ENCODE measurements around the gene FBXL14. TPM values are rescaled to one million over a fixed set of nuclear protein-coding genes. Genes with fewer than 3 reads are reported as not detected.

Gene FBXL14
- polyA plus RNA-seq, 1 of the 3 experiments (the other 2 are of a cell fraction): 11.3 TPM

DNA sequence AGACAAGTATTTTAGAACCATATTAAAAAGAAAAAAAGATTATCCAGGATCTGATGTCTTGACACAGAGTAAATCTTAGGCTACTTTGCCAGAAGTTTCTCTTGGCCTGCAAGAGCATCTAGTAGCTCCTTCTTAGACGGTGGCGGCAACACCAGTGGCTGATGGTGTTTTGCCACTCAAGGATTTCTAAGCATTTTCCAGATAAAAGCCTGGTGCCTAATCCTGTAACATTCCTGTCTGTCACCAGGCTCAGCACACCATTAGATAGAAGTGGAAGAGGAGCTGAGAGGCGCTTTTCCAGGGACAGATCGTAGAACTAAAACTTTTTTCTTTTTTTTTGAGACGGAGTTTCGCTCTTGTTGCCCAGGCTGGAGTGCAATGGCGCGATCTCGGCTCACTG lies 48.7 kb upstream of the FBXL14 start:
- DNase-seq: no peak
- CTCF ChIA-PET: interaction anchor here (1.5 to 20.8 kb wide), 7 partner anchors 8 to 525 kb away, joined by 3 to 605 read pairs (median 21); no protein-coding TSS in a partner anchor
- Histone ChIP-seq H3K4me2 (no peak overlapping the region), H3K4me3 (ENCODE audit: low read depth in 2 of 2, low read length in 1 of 2) (no peak overlapping the region), H2AFZ (ENCODE audit: low read depth) (no peak overlapping the region), H3F3A (replicated peaks; ENCODE audit: insufficient read depth) (peaks cover 10% of the 10 kb centered on the region), H3K36me3 (replicated peaks in 1 of 2; ENCODE audit: control insufficient read depth in 1 of 2, insufficient read depth in 2 of 2, low read length in 1 of 2) (peaks cover 0 to 20% of the 10 kb centered on the region in 2 experiments), H3K9me3 (no peaks in the 10 kb centered on the region), H3K4me1 (ENCODE audit: control insufficient read depth in 1 of 2, insufficient read depth in 2 of 2, low read depth in 1 of 2, low read length in 1 of 2) (peaks cover 15 to 28% of the 10 kb centered on the region in 2 experiments), H4K20me1 (ENCODE audit: insufficient read depth) (peaks cover 16% of the 10 kb centered on the region), H3K27ac (ENCODE audit: low read depth in 2 of 2, low read length in 1 of 2) (no peak overlapping the region), H3K27me3 (ENCODE audit: insufficient read depth) (no peaks in the 10 kb centered on the region), H3K9ac (no peak overlapping the region), H3K79me2 (ENCODE audit: insufficient read depth) (peaks cover 6% of the 10 kb centered on the region), H3K9me2 (no peaks in the 10 kb centered on the region)
- no peak for TF ChIP-seq SIN3A (IDR thresholded peaks at IDR 0.05; ENCODE audit: borderline replicate concordance, low read depth, low read length)
- no peak for TF ChIP-seq TAF1 (IDR thresholded peaks at IDR 0.05; ENCODE audit: borderline replicate concordance, low read depth, low read length)
- TF ChIP-seq, protein P1, sequence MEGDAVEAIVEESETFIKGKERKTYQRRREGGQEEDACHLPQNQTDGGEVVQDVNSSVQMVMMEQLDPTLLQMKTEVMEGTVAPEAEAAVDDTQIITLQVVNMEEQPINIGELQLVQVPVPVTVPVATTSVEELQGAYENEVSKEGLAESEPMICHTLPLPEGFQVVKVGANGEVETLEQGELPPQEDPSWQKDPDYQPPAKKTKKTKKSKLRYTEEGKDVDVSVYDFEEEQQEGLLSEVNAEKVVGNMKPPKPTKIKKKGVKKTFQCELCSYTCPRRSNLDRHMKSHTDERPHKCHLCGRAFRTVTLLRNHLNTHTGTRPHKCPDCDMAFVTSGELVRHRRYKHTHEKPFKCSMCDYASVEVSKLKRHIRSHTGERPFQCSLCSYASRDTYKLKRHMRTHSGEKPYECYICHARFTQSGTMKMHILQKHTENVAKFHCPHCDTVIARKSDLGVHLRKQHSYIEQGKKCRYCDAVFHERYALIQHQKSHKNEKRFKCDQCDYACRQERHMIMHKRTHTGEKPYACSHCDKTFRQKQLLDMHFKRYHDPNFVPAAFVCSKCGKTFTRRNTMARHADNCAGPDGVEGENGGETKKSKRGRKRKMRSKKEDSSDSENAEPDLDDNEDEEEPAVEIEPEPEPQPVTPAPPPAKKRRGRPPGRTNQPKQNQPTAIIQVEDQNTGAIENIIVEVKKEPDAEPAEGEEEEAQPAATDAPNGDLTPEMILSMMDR (IDR thresholded peaks at IDR 0.05): no peak
- no peak for TF ChIP-seq RXRA (IDR thresholded peaks at IDR 0.05; ENCODE audit: borderline replicate concordance, low read depth)
- TF ChIP-seq TCF12 (IDR thresholded peaks at IDR 0.05): no peak
- no peak for TF ChIP-seq CHD2 (IDR thresholded peaks at IDR 0.05; ENCODE audit: low read length, partially characterized antibody)
- no peak for TF ChIP-seq GATA2 (CRISPR knock-in tag; IDR thresholded peaks at IDR 0.05)
- TF ChIP-seq, protein P2, sequence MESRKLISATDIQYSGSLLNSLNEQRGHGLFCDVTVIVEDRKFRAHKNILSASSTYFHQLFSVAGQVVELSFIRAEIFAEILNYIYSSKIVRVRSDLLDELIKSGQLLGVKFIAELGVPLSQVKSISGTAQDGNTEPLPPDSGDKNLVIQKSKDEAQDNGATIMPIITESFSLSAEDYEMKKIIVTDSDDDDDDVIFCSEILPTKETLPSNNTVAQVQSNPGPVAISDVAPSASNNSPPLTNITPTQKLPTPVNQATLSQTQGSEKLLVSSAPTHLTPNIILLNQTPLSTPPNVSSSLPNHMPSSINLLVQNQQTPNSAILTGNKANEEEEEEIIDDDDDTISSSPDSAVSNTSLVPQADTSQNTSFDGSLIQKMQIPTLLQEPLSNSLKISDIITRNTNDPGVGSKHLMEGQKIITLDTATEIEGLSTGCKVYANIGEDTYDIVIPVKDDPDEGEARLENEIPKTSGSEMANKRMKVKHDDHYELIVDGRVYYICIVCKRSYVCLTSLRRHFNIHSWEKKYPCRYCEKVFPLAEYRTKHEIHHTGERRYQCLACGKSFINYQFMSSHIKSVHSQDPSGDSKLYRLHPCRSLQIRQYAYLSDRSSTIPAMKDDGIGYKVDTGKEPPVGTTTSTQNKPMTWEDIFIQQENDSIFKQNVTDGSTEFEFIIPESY (IDR thresholded peaks at IDR 0.05; ENCODE audit: borderline replicate concordance, low read depth): no peak
- TF ChIP-seq RCOR1 (IDR thresholded peaks at IDR 0.05; ENCODE audit: low read length): no peak
- TF ChIP-seq MXI1 (IDR thresholded peaks at IDR 0.05; ENCODE audit: low read depth, low read length): no peak
- no peak for TF ChIP-seq FOXJ3 (CRISPR knock-in tag; IDR thresholded peaks at IDR 0.05)
- POLR2A ChIA-PET: interaction anchor here (1.9 kb wide), 1 partner anchor 13 kb away, joined by 8 read pairs; the partner anchor contains the start of gene WNT5B
- 96% methylated on average over 9 of the region's 9 CpGs for WGBS (ENCODE audit: low lambda C conversion rate)

DNA sequence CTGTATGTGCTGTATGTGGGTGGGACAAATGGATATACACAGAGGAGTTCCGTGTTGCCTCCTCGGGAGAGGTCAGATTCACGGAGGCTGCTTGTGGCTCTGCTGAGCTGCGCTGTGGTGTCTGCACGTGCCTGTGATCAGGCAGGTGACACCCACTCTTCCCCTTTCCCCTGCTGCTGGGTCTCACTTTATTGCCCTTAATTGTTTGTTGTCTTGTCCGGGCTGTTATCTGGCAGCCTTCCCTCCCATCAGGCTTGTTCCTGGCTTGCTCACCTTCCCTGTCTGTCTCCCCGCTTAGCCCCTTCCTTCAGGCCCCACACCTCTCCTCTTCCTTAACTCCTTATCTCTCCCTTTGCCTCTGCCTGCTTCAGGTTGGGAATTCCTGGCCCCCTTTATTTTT lies 48.1 kb upstream of the FBXL14 start:
- WGBS (ENCODE audit: low lambda C conversion rate): 93% methylated on average over 7 of the region's 7 CpGs
- no peaks in the 10 kb centered on the region for H3K27me3 ChIP-seq (ENCODE audit: insufficient read depth)
- no peaks in the 10 kb centered on the region for H3K9me2 ChIP-seq
- CTCF ChIA-PET: interaction anchor here (1.5 to 20.8 kb wide), 5 partner anchors 8 to 297 kb away, joined by 3 to 605 read pairs (median 21); no protein-coding TSS in a partner anchor
- POLR2A ChIA-PET: no interaction called here
- H3F3A ChIP-seq (replicated peaks; ENCODE audit: insufficient read depth): peaks cover 10% of the 10 kb centered on the region
- TF ChIP-seq MXI1 (IDR thresholded peaks at IDR 0.05; ENCODE audit: low read depth, low read length) (no peak), SMC3 (IDR thresholded peaks at IDR 0.05; ENCODE audit: low read depth, low read length) (no peak), CHD2 (IDR thresholded peaks at IDR 0.05; ENCODE audit: low read length, partially characterized antibody) (no peak), YY1 (IDR thresholded peaks at IDR 0.05; ENCODE audit: low read depth) (no peak)
- TF ChIP-seq, protein P3, sequence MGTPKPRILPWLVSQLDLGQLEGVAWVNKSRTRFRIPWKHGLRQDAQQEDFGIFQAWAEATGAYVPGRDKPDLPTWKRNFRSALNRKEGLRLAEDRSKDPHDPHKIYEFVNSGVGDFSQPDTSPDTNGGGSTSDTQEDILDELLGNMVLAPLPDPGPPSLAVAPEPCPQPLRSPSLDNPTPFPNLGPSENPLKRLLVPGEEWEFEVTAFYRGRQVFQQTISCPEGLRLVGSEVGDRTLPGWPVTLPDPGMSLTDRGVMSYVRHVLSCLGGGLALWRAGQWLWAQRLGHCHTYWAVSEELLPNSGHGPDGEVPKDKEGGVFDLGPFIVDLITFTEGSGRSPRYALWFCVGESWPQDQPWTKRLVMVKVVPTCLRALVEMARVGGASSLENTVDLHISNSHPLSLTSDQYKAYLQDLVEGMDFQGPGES (IDR thresholded peaks at IDR 0.05; ENCODE audit: low read depth, low read length): no peak
- H3K4me2 ChIP-seq: no peak overlapping the region
- H3K9ac ChIP-seq: no peak overlapping the region
- peaks cover 0 to 18% of the 10 kb centered on the region in 2 experiments for H3K36me3 ChIP-seq (replicated peaks in 1 of 2; ENCODE audit: control insufficient read depth in 1 of 2, insufficient read depth in 2 of 2, low read length in 1 of 2)
- H3K79me2 ChIP-seq (ENCODE audit: insufficient read depth): peaks cover 10% of the 10 kb centered on the region
- no peak overlapping the region for H3K27ac ChIP-seq (ENCODE audit: low read depth in 2 of 2, low read length in 1 of 2)
- no peak for DNase-seq
- H3K4me1 ChIP-seq (ENCODE audit: control insufficient read depth in 1 of 2, insufficient read depth in 2 of 2, low read depth in 1 of 2, low read length in 1 of 2): peaks cover 15 to 28% of the 10 kb centered on the region in 2 experiments
- no peaks in the 10 kb centered on the region for H3K9me3 ChIP-seq
- no peak overlapping the region for H3K4me3 ChIP-seq (ENCODE audit: low read depth in 2 of 2, low read length in 1 of 2)
- peaks cover 16% of the 10 kb centered on the region for H4K20me1 ChIP-seq (ENCODE audit: insufficient read depth)
- no peak overlapping the region for H2AFZ ChIP-seq (ENCODE audit: low read depth)
